ENCODE results near the gene INHBA.

Gene INHBA

DNA sequence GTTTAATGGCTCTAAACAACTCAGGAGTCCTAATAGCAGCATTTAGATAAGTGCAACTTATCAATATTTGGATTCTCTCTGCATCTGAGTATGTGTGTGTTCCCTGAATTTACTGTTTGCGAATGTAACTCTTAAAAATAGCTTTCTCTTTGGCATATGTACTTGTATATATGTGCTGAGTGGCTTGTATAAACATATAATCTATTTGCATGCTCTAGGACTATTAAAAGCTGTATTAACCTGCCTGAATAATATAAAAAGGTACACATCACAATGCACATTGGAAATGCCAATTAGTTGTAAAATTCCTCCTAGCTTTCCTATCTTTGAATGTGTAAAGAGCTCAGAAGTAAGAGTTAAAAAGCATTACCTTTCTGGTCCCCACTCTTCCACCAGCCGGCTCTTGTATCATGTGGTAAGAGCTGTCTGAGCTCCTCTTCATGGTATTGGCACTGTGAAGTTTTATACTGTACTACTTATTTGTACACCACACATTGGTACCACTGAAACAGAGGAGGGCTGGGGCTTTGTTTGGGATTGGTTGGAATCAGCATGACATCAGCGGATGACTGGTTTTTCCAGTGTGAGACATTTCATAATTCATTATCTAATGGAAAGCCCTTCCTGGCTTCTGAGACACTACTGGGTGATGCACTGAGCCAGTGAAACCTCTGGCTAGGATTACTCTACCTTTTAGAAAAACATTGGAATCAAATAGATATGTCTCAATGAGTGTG, at the start of gene INHBA:
INHBA (minus strand) TSS at position 456 of the 737 bp plus-strand sequence. CDS start 2,716 bp downstream, outside the sequence.
- TF ChIP-seq, protein P1, sequence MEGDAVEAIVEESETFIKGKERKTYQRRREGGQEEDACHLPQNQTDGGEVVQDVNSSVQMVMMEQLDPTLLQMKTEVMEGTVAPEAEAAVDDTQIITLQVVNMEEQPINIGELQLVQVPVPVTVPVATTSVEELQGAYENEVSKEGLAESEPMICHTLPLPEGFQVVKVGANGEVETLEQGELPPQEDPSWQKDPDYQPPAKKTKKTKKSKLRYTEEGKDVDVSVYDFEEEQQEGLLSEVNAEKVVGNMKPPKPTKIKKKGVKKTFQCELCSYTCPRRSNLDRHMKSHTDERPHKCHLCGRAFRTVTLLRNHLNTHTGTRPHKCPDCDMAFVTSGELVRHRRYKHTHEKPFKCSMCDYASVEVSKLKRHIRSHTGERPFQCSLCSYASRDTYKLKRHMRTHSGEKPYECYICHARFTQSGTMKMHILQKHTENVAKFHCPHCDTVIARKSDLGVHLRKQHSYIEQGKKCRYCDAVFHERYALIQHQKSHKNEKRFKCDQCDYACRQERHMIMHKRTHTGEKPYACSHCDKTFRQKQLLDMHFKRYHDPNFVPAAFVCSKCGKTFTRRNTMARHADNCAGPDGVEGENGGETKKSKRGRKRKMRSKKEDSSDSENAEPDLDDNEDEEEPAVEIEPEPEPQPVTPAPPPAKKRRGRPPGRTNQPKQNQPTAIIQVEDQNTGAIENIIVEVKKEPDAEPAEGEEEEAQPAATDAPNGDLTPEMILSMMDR (IDR thresholded peaks at IDR 0.05; ENCODE audit: low read depth, low read length, missing control alignments), result no peak
- Histone ChIP-seq H3K27me3 (replicated peaks) (no peaks in the 10 kb centered on the region), H3K27ac (peak within 1 kb of the TSS; percentile 92)

DNA sequence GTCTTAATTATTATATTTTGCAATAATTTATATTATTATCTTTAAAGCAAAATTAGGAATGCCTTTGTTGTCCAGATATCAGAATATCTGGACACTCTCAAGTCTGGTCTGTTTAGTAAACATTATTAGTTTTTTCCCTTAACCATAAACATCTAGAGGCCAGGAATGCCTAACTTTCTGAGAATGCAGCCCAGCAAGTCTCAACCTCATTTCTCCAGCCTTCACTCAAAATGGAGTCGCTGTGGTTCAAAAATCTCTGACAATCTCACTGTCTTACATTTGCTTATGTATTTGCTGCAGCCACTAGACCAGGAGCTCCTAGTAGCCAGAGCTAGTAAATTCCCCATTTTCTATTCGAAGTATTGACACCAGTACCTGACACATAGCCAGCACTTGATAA, 49.7 kb upstream of the INHBA start:
- Histone ChIP-seq H3K27me3 (replicated peaks) (no peaks in the 10 kb centered on the region), H3K27ac (no peak overlapping the region), H3K36me3 (replicated peaks) (no peaks in the 10 kb centered on the region), H3K4me3 (ENCODE audit: low read depth, low read length) (no peak overlapping the region)
- in situ Hi-C loops (cut with HindIII; ENCODE audit: low pct_ligation_motif_present, low sequenced_read_pairs), result no loop called here
- TF ChIP-seq, protein P1 (IDR thresholded peaks at IDR 0.05; ENCODE audit: low read depth, low read length, missing control alignments), result no peak
- no peak for DNase-seq

More for the DNA sequence above, at the start of gene INHBA:
- in situ Hi-C loops (cut with HindIII; ENCODE audit: low pct_ligation_motif_present, low sequenced_read_pairs), result loop anchor here (25.0 kb wide), 1 partner anchor 209 kb away; no protein-coding TSS in a partner anchor
- peaks cover 2% of the 10 kb centered on the region for H3K36me3 ChIP-seq (replicated peaks)
- peak within 1 kb of the TSS; percentile 82 for H3K4me3 ChIP-seq (ENCODE audit: low read depth, low read length)
- peak; percentile 97 for DNase-seq

DNA sequence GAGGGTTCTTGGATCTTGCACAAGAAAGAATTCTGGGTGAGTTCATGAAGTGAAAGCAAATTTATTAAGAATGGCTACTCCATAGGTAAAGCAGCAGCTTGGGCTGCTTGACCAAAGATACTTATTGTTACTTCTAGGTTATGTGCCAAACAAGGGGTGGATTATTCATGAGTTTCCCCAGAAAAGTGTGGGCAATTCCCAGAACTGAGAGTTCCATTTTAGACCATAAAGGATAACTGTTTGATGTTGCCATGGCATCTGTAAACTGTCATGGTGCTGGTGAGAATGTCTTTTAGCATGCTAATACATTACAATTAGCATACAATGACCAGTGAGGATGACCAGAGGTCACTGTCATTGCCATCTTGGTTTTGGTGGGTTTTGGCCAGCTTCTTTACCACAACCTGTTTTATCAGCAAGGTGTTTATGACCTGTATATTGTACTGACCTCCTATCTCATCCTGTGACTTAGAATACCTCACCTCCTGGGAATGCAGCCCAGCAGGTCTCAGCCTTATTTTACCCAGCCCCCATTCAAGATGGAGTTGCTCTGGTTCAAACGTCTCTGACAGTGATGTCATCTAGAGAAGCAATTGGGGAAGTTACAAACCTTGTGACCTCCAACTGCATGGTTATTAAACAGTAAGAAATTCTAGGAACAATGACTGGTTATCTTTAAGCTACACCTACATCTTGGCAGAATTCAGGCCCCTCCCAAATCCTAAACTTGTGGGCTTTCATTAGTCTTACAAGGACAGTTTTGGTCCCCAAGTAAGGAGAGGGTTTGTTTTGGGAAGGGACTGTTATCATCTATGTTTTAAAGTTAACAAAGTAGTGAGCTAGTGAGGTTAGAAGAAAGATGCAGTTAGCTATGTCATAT, 48.0 kb upstream of the INHBA start:
- TF ChIP-seq, protein P1 (IDR thresholded peaks at IDR 0.05; ENCODE audit: low read depth, low read length, missing control alignments), result no peak
- no peak for DNase-seq
- in situ Hi-C loops (cut with HindIII; ENCODE audit: low pct_ligation_motif_present, low sequenced_read_pairs), result no loop called here
- H3K27ac ChIP-seq, result no peak overlapping the region
- no peaks in the 10 kb centered on the region for H3K36me3 ChIP-seq (replicated peaks)
- H3K27me3 ChIP-seq (replicated peaks), result no peaks in the 10 kb centered on the region
- no peak overlapping the region for H3K4me3 ChIP-seq (ENCODE audit: low read depth, low read length)

DNA sequence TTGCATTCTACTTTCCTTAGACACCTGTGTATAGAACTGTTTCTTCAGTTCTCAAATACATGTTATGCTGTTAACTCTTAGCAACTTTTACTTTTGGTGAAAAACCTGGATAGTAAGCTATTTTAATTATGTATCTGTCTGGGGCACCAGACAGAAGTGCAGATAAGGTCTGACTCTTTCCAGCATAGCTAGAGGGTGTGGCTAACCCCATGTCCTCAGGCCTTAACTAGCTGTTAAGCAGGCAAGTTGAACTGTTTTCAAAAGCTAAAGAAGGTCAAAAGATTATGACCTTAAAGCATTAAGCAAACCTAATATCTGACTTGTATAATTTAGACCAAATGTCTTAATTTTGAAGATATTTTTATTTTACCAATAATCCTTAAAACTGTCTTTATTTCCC, 45.1 kb upstream of the INHBA start:
- TF ChIP-seq, protein P1 (IDR thresholded peaks at IDR 0.05; ENCODE audit: low read depth, low read length, missing control alignments), result no peak
- in situ Hi-C loops (cut with HindIII; ENCODE audit: low pct_ligation_motif_present, low sequenced_read_pairs), result no loop called here
- DNase-seq, result no peak

DNA sequence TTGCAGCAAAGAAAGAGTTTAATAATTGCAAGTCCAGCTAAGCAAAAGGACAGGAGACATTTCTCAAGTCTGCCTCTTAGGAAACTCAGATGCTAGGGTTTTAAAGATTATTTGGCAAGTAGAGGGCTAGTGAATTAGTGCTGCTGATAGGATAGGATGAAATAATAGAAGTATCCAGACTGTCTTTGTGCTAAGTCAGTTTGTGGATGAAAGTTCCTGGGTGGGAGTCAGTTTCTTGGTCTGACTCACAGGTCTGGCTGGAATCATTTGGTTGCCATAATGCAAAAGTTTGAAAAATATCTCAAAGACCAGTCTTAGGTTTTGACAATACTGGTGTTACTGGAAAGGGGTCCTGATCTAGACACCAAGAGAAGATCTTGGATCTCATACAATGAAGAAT, 42.6 kb upstream of the INHBA start:
- no peaks in the 10 kb centered on the region for H3K36me3 ChIP-seq (replicated peaks)
- in situ Hi-C loops (cut with HindIII; ENCODE audit: low pct_ligation_motif_present, low sequenced_read_pairs), result no loop called here
- H3K27me3 ChIP-seq (replicated peaks), result no peaks in the 10 kb centered on the region
- TF ChIP-seq, protein P1 (IDR thresholded peaks at IDR 0.05; ENCODE audit: low read depth, low read length, missing control alignments), result no peak
- H3K4me3 ChIP-seq (ENCODE audit: low read depth, low read length), result no peak overlapping the region
- no peak for DNase-seq
- H3K27ac ChIP-seq, result no peak overlapping the region

More for the DNA sequence above, 45.1 kb upstream of the INHBA start:
- no peaks in the 10 kb centered on the region for H3K36me3 ChIP-seq (replicated peaks)
- H3K27me3 ChIP-seq (replicated peaks), result no peaks in the 10 kb centered on the region
- no peak overlapping the region for H3K27ac ChIP-seq
- no peak overlapping the region for H3K4me3 ChIP-seq (ENCODE audit: low read depth, low read length)

Measured in brain microvascular endothelial cell (primary cell).